AG08396 (cell line): ENCODE data around the gene RGS3.

Experiments
- DNase-seq: peaks from one replicate; pipeline ENCODE4 v3.0.0; 2012; ENCODE audit warnings: low spot score, mixed read lengths

Gene RGS3

GRCh38 chr9:113530022-113530635, 66.6 kb downstream of the RGS3 start:
- DNase-seq: no peak

- DNase-seq: no peak
These were observed 67.4 kb downstream of the RGS3 start for GRCh38 chr9:113530942-113531341.

- DNase-seq: no peak
These were observed 68.6 kb downstream of the RGS3 start for GRCh38 chr9:113531919-113532808.

GRCh38 chr9:113532809-113533190, 69.3 kb downstream of the RGS3 start:
- no peak for DNase-seq

GRCh38 chr9:113533335-113534225, 70.1 kb downstream of the RGS3 start:
- no peak for DNase-seq

GRCh38 chr9:113535756-113536155, 72.2 kb downstream of the RGS3 start:
- DNase-seq: no peak

GRCh38 chr9:113536166-113536482, 72.6 kb downstream of the RGS3 start:
- no peak for DNase-seq

- no peak for DNase-seq
These were observed 73.1 kb downstream of the RGS3 start for GRCh38 chr9:113536483-113537228.

GRCh38 chr9:113537229-113537810, 73.8 kb downstream of the RGS3 start:
- DNase-seq: no peak

- DNase-seq: no peak
These were observed 74.6 kb downstream of the RGS3 start for GRCh38 chr9:113538131-113538530.

- no peak for DNase-seq
These were observed 75.3 kb downstream of the RGS3 start for GRCh38 chr9:113538701-113539430.

- no peak for DNase-seq
These were observed 76.9 kb downstream of the RGS3 start for GRCh38 chr9:113540466-113540865.

GRCh38 chr9:113541019-113541900, 77.7 kb downstream of the RGS3 start:
- DNase-seq: peak; percentile 75

- no peak for DNase-seq
These were observed 78.5 kb downstream of the RGS3 start for GRCh38 chr9:113542006-113542405.

GRCh38 chr9:113542741-113543140, 79.2 kb downstream of the RGS3 start:
- no peak for DNase-seq

- DNase-seq: no peak
These were observed 79.9 kb downstream of the RGS3 start for GRCh38 chr9:113543296-113543981.

- DNase-seq: no peak
These were observed 80.4 kb downstream of the RGS3 start for GRCh38 chr9:113543982-113544303.

GRCh38 chr9:113545068-113545467, 81.5 kb downstream of the RGS3 start:
- no peak for DNase-seq

GRCh38 chr9:113546566-113546965, 83.0 kb downstream of the RGS3 start:
- no peak for DNase-seq
